NB4 (cell line): ENCODE data around the gene NET1.
A peak's percentile ranks its signal among the peaks of the same experiment; 100 is the strongest.

Source experiments
- DNase-seq: peaks from one replicate; pipeline ENCODE4 v3.0.0; 2010; ENCODE audit warnings: low read depth
- H3K4me3 ChIP-seq: one replicate; pipeline ENCODE4 v1.5.1; 2011; ENCODE audit warnings: mild to moderate bottlenecking, low read depth, low read length, moderate library complexity
- CTCF ChIP-seq: IDR thresholded peaks from one replicate; pipeline ENCODE4 v1.5.1; 2012; ENCODE audit warnings: low read depth, low read length
- MAX ChIP-seq: IDR thresholded peaks from 2 replicates; pipeline ENCODE4 v1.6.1; 2011; ENCODE audit warnings: low read depth, low read length
- MYC ChIP-seq: IDR thresholded peaks from 2 replicates; pipeline ENCODE4 v1.6.1; 2011; ENCODE audit warnings: low read depth, low read length
- POLR2A ChIP-seq: IDR thresholded peaks from 2 replicates; pipeline ENCODE4 v1.6.1; 2011; ENCODE audit warnings: mild to moderate bottlenecking; ENCODE audit not compliant: insufficient read length; ENCODE audit errors: extremely low read depth

NET1 gene

DNA sequence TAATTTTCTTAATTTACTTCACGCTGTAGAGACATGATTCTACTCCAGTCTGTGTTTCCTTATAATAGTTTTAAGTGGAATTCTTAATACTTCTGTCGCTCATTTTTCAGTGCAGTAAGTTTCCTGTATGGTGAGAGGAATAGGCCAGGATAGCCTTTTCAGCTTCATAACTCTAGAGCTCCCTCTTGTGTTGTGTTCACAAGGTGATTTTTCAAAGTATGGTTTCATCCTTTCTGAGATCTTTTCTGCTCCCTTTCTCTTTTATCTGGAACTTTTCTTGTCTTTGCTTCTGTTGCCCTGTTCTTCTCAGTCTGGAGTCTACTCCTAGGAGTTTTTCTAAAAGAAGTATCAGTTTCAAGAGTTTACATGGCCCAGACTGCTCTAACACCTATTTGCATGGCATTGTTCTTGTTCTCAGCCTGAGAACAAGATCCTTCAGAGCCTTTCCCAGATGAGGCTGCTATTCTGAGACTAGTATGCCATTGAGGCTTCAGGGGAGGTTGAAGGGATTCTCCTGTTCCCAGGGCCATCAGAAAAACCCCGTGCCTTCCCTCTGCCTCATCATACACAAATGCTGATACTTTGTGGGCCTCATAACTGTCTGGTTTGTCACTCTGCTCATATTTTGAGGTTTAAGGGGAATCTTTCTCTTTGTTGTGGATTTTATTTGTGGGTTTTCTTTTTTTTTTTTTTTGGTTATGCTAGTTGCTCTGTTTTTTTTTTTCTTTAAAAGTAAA, 21.8 kb downstream of the NET1 start:
- DNase-seq, result peak; percentile 38
- no peak for TF ChIP-seq POLR2A
- peak; percentile 37 for TF ChIP-seq CTCF
- no peak overlapping the region for H3K4me3 ChIP-seq

- no peak for TF ChIP-seq CTCF
- TF ChIP-seq MYC, result no peak
- no peak for TF ChIP-seq MAX
- TF ChIP-seq POLR2A, result no peak
- no peak for DNase-seq
These were observed 23.0 kb downstream of the NET1 start for GRCh38 chr10:5435328-5435727.

DNA sequence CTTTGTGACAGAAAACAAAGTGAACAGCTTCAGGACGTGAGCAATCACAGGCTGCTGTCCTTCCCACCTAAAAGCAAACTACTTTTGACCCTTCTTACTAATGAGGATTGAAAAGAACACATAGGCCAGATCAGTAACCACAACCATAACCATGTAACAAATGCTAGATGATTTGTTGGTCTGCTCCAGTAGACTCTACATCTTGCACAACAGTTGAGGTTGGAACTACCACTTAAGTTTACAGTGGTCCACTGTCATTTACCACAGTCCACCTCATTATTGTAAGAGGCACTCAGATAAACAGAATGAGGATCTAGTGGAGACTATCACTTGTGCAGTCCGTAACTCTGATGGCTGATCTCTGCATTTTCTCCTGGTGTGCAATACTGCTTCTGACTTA, 27.8 kb downstream of the NET1 start:
- DNase-seq, result peak; percentile 48
- TF ChIP-seq MAX (no peak), POLR2A (no peak), CTCF (no peak), MYC (no peak)
- H3K4me3 ChIP-seq, result no peak overlapping the region

More at GRCh38 chr10:5435328-5435727, 23.0 kb downstream of the NET1 start:
- no peak overlapping the region for H3K4me3 ChIP-seq

GRCh38 chr10:5441106-5441505, 28.7 kb downstream of the NET1 start:
- TF ChIP-seq MYC, result no peak
- TF ChIP-seq MAX, result no peak
- TF ChIP-seq POLR2A, result no peak
- no peak for TF ChIP-seq CTCF
- no peak for DNase-seq
- no peak overlapping the region for H3K4me3 ChIP-seq

- H3K4me3 ChIP-seq, result no peak overlapping the region
- TF ChIP-seq MAX (no peak), CTCF (peak; percentile 28)
- peak; percentile 51 for DNase-seq
These were observed 30.0 kb downstream of the NET1 start for GRCh38 chr10:5442065-5442989.
